ENCODE measurements around the gene CITED4.

GRCh38 chr1:40903106-40903505 lies 40.9 kb upstream of the CITED4 start:
- TF ChIP-seq CTCF (conservative IDR thresholded peaks at IDR 0.05; ENCODE audit: low read depth, low read length) (no peak), EZH2 (IDR thresholded peaks at IDR 0.05; ENCODE audit: low read length, unreplicated experiment) (no peak)

All from PC-3 (cell line).